ENCODE measurements around the gene MADD.

GRCh38 chr11:47259232-47259977 lies 10.5 kb upstream of the MADD start:
- TF ChIP-seq, protein P1, sequence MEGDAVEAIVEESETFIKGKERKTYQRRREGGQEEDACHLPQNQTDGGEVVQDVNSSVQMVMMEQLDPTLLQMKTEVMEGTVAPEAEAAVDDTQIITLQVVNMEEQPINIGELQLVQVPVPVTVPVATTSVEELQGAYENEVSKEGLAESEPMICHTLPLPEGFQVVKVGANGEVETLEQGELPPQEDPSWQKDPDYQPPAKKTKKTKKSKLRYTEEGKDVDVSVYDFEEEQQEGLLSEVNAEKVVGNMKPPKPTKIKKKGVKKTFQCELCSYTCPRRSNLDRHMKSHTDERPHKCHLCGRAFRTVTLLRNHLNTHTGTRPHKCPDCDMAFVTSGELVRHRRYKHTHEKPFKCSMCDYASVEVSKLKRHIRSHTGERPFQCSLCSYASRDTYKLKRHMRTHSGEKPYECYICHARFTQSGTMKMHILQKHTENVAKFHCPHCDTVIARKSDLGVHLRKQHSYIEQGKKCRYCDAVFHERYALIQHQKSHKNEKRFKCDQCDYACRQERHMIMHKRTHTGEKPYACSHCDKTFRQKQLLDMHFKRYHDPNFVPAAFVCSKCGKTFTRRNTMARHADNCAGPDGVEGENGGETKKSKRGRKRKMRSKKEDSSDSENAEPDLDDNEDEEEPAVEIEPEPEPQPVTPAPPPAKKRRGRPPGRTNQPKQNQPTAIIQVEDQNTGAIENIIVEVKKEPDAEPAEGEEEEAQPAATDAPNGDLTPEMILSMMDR (IDR thresholded peaks at IDR 0.05; ENCODE audit: borderline replicate concordance, extremely low read depth, low read length, poor library complexity, severe bottlenecking): peak; percentile 63
- TF ChIP-seq EZH2 (IDR thresholded peaks at IDR 0.05; ENCODE audit: borderline replicate concordance, low read depth, low read length, severe bottlenecking): no peak

Measured in DND-41 (cell line).